ENCODE results near the gene FAM72B. TPM values are rescaled to one million over a fixed set of nuclear protein-coding genes. Genes with fewer than 3 reads are reported as not detected.
"Not testable (repeated sequence)": the region's sequence is repeated elsewhere in the genome, so short reads cannot be mapped to it uniquely, and the experiment has no call there.

The FAM72B gene
- polyA plus RNA-seq, 1 donor (not counting 4 experiments of a cell fraction or from before 2014, with no cell fraction given), result 5.6 TPM

- H3K4me2 ChIP-seq (ENCODE audit: control insufficient read depth, extremely low read depth, insufficient read depth, low read depth, low read length); H3K36me3 ChIP-seq (ENCODE audit: control insufficient read depth in 2 of 2, extremely low read depth in 1 of 2, insufficient read depth in 2 of 2, low read length in 2 of 2); H3K9me1 ChIP-seq (ENCODE audit: control insufficient read depth, extremely low read depth, insufficient read depth, low read length); H4K20me1 ChIP-seq (ENCODE audit: control insufficient read depth, extremely low read depth, insufficient read depth, low read length); dilution Hi-C loops (cut with MboI; ENCODE audit: extremely low pct_ligation_motif_present, low sequenced_read_pairs); H3K4me1 ChIP-seq (ENCODE audit: control insufficient read depth, extremely low read depth, insufficient read depth, low read length); H2AFZ ChIP-seq (ENCODE audit: control insufficient read depth, low read length); DNase-seq (ENCODE audit: low read depth, low spot score); H3K4me3 ChIP-seq (ENCODE audit: control insufficient read depth in 2 of 3, extremely low read depth in 1 of 3, insufficient read depth in 2 of 3, low read depth in 1 of 3, low read length in 3 of 3); H3K9ac ChIP-seq (ENCODE audit: control insufficient read depth, extremely low read depth, insufficient read depth, low read length); H3K9me3 ChIP-seq (ENCODE audit: control insufficient read depth, low read depth, low read length); H3K79me2 ChIP-seq (ENCODE audit: control insufficient read depth, insufficient read depth, low read length); FAIRE-seq; H3K27ac ChIP-seq (ENCODE audit: control insufficient read depth, insufficient read depth, low read length); H3K27me3 ChIP-seq (ENCODE audit: control insufficient read depth, extremely low read depth, insufficient read depth, low read length): not testable (repeated sequence)
Measured at GRCh38 chr1:121215699-121216417, 31.7 kb upstream of the FAM72B start.

- H3K9me1 ChIP-seq (ENCODE audit: control insufficient read depth, extremely low read depth, insufficient read depth, low read length); H3K36me3 ChIP-seq (ENCODE audit: control insufficient read depth in 2 of 2, extremely low read depth in 1 of 2, insufficient read depth in 2 of 2, low read length in 2 of 2); DNase-seq (ENCODE audit: low read depth, low spot score); H3K9me3 ChIP-seq (ENCODE audit: control insufficient read depth, low read depth, low read length); H3K4me3 ChIP-seq (ENCODE audit: control insufficient read depth in 2 of 3, extremely low read depth in 1 of 3, insufficient read depth in 2 of 3, low read depth in 1 of 3, low read length in 3 of 3); H3K27me3 ChIP-seq (ENCODE audit: control insufficient read depth, extremely low read depth, insufficient read depth, low read length); H3K4me2 ChIP-seq (ENCODE audit: control insufficient read depth, extremely low read depth, insufficient read depth, low read depth, low read length); dilution Hi-C loops (cut with MboI; ENCODE audit: extremely low pct_ligation_motif_present, low sequenced_read_pairs); H2AFZ ChIP-seq (ENCODE audit: control insufficient read depth, low read length); FAIRE-seq; H3K27ac ChIP-seq (ENCODE audit: control insufficient read depth, insufficient read depth, low read length); H3K79me2 ChIP-seq (ENCODE audit: control insufficient read depth, insufficient read depth, low read length); H3K4me1 ChIP-seq (ENCODE audit: control insufficient read depth, extremely low read depth, insufficient read depth, low read length); H3K9ac ChIP-seq (ENCODE audit: control insufficient read depth, extremely low read depth, insufficient read depth, low read length); H4K20me1 ChIP-seq (ENCODE audit: control insufficient read depth, extremely low read depth, insufficient read depth, low read length): not testable (repeated sequence)
Measured at GRCh38 chr1:121214544-121215156, 30.5 kb upstream of the FAM72B start.

DNA sequence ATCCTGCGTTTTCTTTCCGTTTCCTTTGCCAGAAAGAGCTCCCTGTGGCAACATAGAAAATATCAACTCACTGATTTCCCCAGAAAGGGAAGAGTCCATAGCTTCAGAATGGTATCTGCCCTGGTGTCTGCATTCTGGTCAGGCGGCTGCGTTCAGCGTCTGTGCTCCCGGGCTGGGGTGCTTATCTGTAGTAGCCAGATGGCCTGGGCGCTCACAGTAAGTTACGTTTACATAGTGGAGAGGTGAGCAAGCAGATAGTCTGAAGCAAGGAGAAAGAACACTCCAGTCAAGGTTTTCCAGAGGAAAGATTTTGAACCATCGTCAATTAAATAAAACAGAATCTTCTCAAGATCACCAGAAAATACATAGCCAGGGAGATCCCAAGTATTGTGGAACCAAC lies 29.4 kb upstream of the FAM72B start:
- H3K4me2 ChIP-seq (ENCODE audit: control insufficient read depth, extremely low read depth, insufficient read depth, low read depth, low read length); H3K27me3 ChIP-seq (ENCODE audit: control insufficient read depth, extremely low read depth, insufficient read depth, low read length); H3K9me3 ChIP-seq (ENCODE audit: control insufficient read depth, low read depth, low read length); H2AFZ ChIP-seq (ENCODE audit: control insufficient read depth, low read length); H4K20me1 ChIP-seq (ENCODE audit: control insufficient read depth, extremely low read depth, insufficient read depth, low read length); FAIRE-seq; H3K36me3 ChIP-seq (ENCODE audit: control insufficient read depth in 2 of 2, extremely low read depth in 1 of 2, insufficient read depth in 2 of 2, low read length in 2 of 2); H3K4me3 ChIP-seq (ENCODE audit: control insufficient read depth in 2 of 3, extremely low read depth in 1 of 3, insufficient read depth in 2 of 3, low read depth in 1 of 3, low read length in 3 of 3); dilution Hi-C loops (cut with MboI; ENCODE audit: extremely low pct_ligation_motif_present, low sequenced_read_pairs); DNase-seq (ENCODE audit: low read depth, low spot score); H3K4me1 ChIP-seq (ENCODE audit: control insufficient read depth, extremely low read depth, insufficient read depth, low read length); H3K9ac ChIP-seq (ENCODE audit: control insufficient read depth, extremely low read depth, insufficient read depth, low read length); H3K79me2 ChIP-seq (ENCODE audit: control insufficient read depth, insufficient read depth, low read length); H3K27ac ChIP-seq (ENCODE audit: control insufficient read depth, insufficient read depth, low read length); H3K9me1 ChIP-seq (ENCODE audit: control insufficient read depth, extremely low read depth, insufficient read depth, low read length): not testable (repeated sequence)

DNA sequence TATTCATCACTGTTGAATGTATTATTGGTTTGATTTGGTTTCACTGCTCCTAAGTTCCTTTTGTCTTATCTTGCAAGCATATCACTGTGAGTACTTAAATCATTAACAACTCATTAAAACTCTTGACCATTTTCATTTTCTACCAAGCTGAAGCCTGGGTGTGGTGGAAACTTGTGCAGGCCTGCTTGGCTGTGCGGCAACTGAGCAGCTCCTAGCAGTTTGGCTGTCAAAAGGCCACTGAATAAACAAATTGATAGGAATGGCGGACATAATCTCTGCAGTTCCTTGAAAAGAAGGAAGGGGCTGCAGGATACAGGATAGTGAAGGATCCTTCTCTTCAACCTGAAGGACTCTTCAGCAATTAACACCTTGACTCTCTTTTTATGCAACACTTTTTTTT lies 26.6 kb upstream of the FAM72B start:
- H3K4me1 ChIP-seq (ENCODE audit: control insufficient read depth, extremely low read depth, insufficient read depth, low read length); H3K4me2 ChIP-seq (ENCODE audit: control insufficient read depth, extremely low read depth, insufficient read depth, low read depth, low read length); dilution Hi-C loops (cut with MboI; ENCODE audit: extremely low pct_ligation_motif_present, low sequenced_read_pairs); H3K9ac ChIP-seq (ENCODE audit: control insufficient read depth, extremely low read depth, insufficient read depth, low read length); H3K36me3 ChIP-seq (ENCODE audit: control insufficient read depth in 2 of 2, extremely low read depth in 1 of 2, insufficient read depth in 2 of 2, low read length in 2 of 2); H3K9me1 ChIP-seq (ENCODE audit: control insufficient read depth, extremely low read depth, insufficient read depth, low read length); H3K27me3 ChIP-seq (ENCODE audit: control insufficient read depth, extremely low read depth, insufficient read depth, low read length); DNase-seq (ENCODE audit: low read depth, low spot score); H3K4me3 ChIP-seq (ENCODE audit: control insufficient read depth in 2 of 3, extremely low read depth in 1 of 3, insufficient read depth in 2 of 3, low read depth in 1 of 3, low read length in 3 of 3); H3K27ac ChIP-seq (ENCODE audit: control insufficient read depth, insufficient read depth, low read length); H3K9me3 ChIP-seq (ENCODE audit: control insufficient read depth, low read depth, low read length); H4K20me1 ChIP-seq (ENCODE audit: control insufficient read depth, extremely low read depth, insufficient read depth, low read length); H2AFZ ChIP-seq (ENCODE audit: control insufficient read depth, low read length); FAIRE-seq; H3K79me2 ChIP-seq (ENCODE audit: control insufficient read depth, insufficient read depth, low read length): not testable (repeated sequence)

DNA sequence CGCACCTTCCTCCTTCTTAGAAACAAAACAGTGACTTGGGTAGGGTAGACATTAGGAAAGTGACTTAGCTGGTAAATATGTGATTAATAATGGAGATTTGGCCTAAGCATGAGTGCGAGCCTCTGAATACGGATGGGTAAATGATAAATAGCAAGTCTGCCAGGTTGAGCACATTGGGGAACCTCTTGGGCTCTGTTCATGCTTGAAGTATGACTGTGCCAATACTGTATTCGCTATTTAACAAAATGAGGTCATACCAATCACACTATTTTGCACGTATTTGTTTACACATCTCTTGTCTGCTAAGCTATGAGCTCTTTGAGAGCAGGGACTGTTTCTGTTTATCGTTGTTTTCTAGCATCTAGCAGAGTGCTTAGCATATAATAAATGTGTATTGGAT lies 24.2 kb upstream of the FAM72B start:
- H3K4me2 ChIP-seq (ENCODE audit: control insufficient read depth, extremely low read depth, insufficient read depth, low read depth, low read length); H2AFZ ChIP-seq (ENCODE audit: control insufficient read depth, low read length); H3K27me3 ChIP-seq (ENCODE audit: control insufficient read depth, extremely low read depth, insufficient read depth, low read length); H3K9me3 ChIP-seq (ENCODE audit: control insufficient read depth, low read depth, low read length); H3K27ac ChIP-seq (ENCODE audit: control insufficient read depth, insufficient read depth, low read length); H3K4me3 ChIP-seq (ENCODE audit: control insufficient read depth in 2 of 3, extremely low read depth in 1 of 3, insufficient read depth in 2 of 3, low read depth in 1 of 3, low read length in 3 of 3); H3K79me2 ChIP-seq (ENCODE audit: control insufficient read depth, insufficient read depth, low read length); H3K36me3 ChIP-seq (ENCODE audit: control insufficient read depth in 2 of 2, extremely low read depth in 1 of 2, insufficient read depth in 2 of 2, low read length in 2 of 2); H3K9me1 ChIP-seq (ENCODE audit: control insufficient read depth, extremely low read depth, insufficient read depth, low read length); dilution Hi-C loops (cut with MboI; ENCODE audit: extremely low pct_ligation_motif_present, low sequenced_read_pairs); H4K20me1 ChIP-seq (ENCODE audit: control insufficient read depth, extremely low read depth, insufficient read depth, low read length); H3K9ac ChIP-seq (ENCODE audit: control insufficient read depth, extremely low read depth, insufficient read depth, low read length); DNase-seq (ENCODE audit: low read depth, low spot score); FAIRE-seq; H3K4me1 ChIP-seq (ENCODE audit: control insufficient read depth, extremely low read depth, insufficient read depth, low read length): not testable (repeated sequence)

All from keratinocyte (primary cell).